Liver (tissue), 9 donors: Measurements from ENCODE around the gene MARCHF9. TPM values are rescaled to one million over a fixed set of nuclear protein-coding genes. Genes with fewer than 3 reads are reported as not detected.

Source experiments
- DNase-seq: peaks from one replicate; pipeline ENCODE4 v3.0.0-alpha.2; 2017; ENCODE audit warnings: low spot score
- H3K27ac ChIP-seq, 2 donors: one replicate each; pipeline ENCODE4 v1.7.0; 2013; ENCODE audit warnings: inconsistent platforms in 2 of 2, low read length in 2 of 2, control low read depth in 1 of 2, low read depth in 1 of 2, mild to moderate bottlenecking in 1 of 2
- H3K27me3 ChIP-seq, 4 donors: one replicate each; pipeline versions ENCODE4 v1.6.1 to v1.7.0; 2013; ENCODE audit warnings: low read length in 3 of 4, inconsistent platforms in 1 of 4, mild to moderate bottlenecking in 1 of 4, moderate library complexity in 1 of 4; ENCODE audit not compliant: control insufficient read depth in 4 of 4, insufficient read depth in 4 of 4
- H3K36me3 ChIP-seq, 4 donors: one replicate each; pipeline versions ENCODE4 v1.6.1 to v1.7.0; 2013; ENCODE audit warnings: low read length in 3 of 4, mild to moderate bottlenecking in 3 of 4, low read depth in 1 of 4, moderate library complexity in 1 of 4; ENCODE audit not compliant: control insufficient read depth in 4 of 4, insufficient read depth in 3 of 4
- H3K4me1 ChIP-seq, 4 donors: one replicate each; pipeline versions ENCODE4 v1.6.1 to v1.7.0; 2013; ENCODE audit warnings: low read length in 3 of 4, mild to moderate bottlenecking in 3 of 4, moderate library complexity in 1 of 4; ENCODE audit not compliant: control insufficient read depth in 4 of 4, insufficient read depth in 4 of 4
- H3K4me3 ChIP-seq, 3 donors: one replicate each; pipeline versions ENCODE4 v1.6.1 to v1.7.0; 2013; ENCODE audit warnings: low read length in 3 of 3, control low read depth in 1 of 3, low read depth in 1 of 3, mild to moderate bottlenecking in 1 of 3
- H3K9ac ChIP-seq, 2 donors: one replicate each; pipeline ENCODE4 v1.7.0; 2013; ENCODE audit warnings: low read length in 2 of 2, mild to moderate bottlenecking in 2 of 2, moderate library complexity in 2 of 2, control low read depth in 1 of 2, low read depth in 1 of 2
- H3K9me3 ChIP-seq, 4 donors: one replicate each; pipeline versions ENCODE4 v1.6.1 to v1.7.0; 2013; ENCODE audit warnings: low read length in 3 of 4; ENCODE audit not compliant: control insufficient read depth in 4 of 4
- ATF3 ChIP-seq: IDR thresholded peaks from 2 replicates; pipeline ENCODE4 v1.6.1; 2016; ENCODE audit warnings: antibody characterized with exemption
- CTCF ChIP-seq: fragments of 150-350 bp; IDR thresholded peaks from 2 replicates; pipeline ENCODE4 v1.5.1; 2017; ENCODE audit warnings: improper control_type of control experiment, low read depth, low read length; ENCODE audit not compliant: missing input control
- EGR1 ChIP-seq, 2 donors: IDR thresholded peaks; 2 replicates each; pipeline ENCODE4 v1.6.1; 2016 to 2018; ENCODE audit warnings: antibody characterized with exemption in 2 of 2, low read depth in 2 of 2
- FOXA1 ChIP-seq: IDR thresholded peaks from 2 replicates; pipeline ENCODE4 v1.6.1; 2016; ENCODE audit warnings: antibody characterized with exemption
- FOXA2 ChIP-seq: IDR thresholded peaks from 2 replicates; pipeline ENCODE4 v1.6.1; 2016; ENCODE audit warnings: antibody characterized with exemption
- GABPA ChIP-seq, 2 donors: IDR thresholded peaks in 1 of 2; conservative IDR thresholded peaks in 1 of 2; 2 replicates each; pipeline ENCODE4 v1.6.1; 2016; ENCODE audit warnings: antibody characterized with exemption in 2 of 2, mild to moderate bottlenecking in 1 of 2, moderate library complexity in 1 of 2
- HNF4A ChIP-seq, 2 donors: conservative IDR thresholded peaks; 2 replicates each; pipeline ENCODE4 v1.6.1; 2016; ENCODE audit warnings: antibody characterized with exemption in 2 of 2, mild to moderate bottlenecking in 2 of 2
- JUND ChIP-seq, 2 donors: IDR thresholded peaks; 2 replicates each; pipeline ENCODE4 v1.6.1; 2016; ENCODE audit warnings: antibody characterized with exemption in 2 of 2
- MAX ChIP-seq: IDR thresholded peaks from 2 replicates; pipeline ENCODE4 v1.6.1; 2016; ENCODE audit warnings: antibody characterized with exemption
- NR2F2 ChIP-seq: IDR thresholded peaks from 2 replicates; pipeline ENCODE4 v1.6.1; 2016; ENCODE audit warnings: antibody characterized with exemption
- RAD21 ChIP-seq, 2 donors: IDR thresholded peaks; 2 replicates each; pipeline ENCODE4 v1.6.1; 2016; ENCODE audit warnings: antibody characterized with exemption in 2 of 2, mild to moderate bottlenecking in 2 of 2
- REST ChIP-seq: IDR thresholded peaks from 2 replicates; pipeline ENCODE4 v1.6.1; 2016; ENCODE audit warnings: antibody characterized with exemption, mild to moderate bottlenecking
- SP1 ChIP-seq: IDR thresholded peaks from 2 replicates; pipeline ENCODE4 v1.6.1; 2018; ENCODE audit warnings: antibody characterized with exemption, mild to moderate bottlenecking
- TAF1 ChIP-seq: conservative IDR thresholded peaks from 2 replicates; pipeline ENCODE4 v1.6.1; 2016; ENCODE audit warnings: antibody characterized with exemption, mild to moderate bottlenecking
- YY1 ChIP-seq: IDR thresholded peaks from 2 replicates; pipeline ENCODE4 v1.6.1; 2016; ENCODE audit warnings: antibody characterized with exemption, mild to moderate bottlenecking
- ZBTB33 ChIP-seq: IDR thresholded peaks from 2 replicates; pipeline ENCODE4 v1.6.1; 2016; ENCODE audit warnings: antibody characterized with exemption
- WGBS: extraction: QIAGEN DNeasy Blood & Tissue Kit; methylation state at CpG from one replicate; pipeline ENCODE4 v1.1.7; 2013; 5-methylcytosine and 5-hydroxymethylcytosine counted together
- polyA plus RNA-seq, 2 donors: library from polyadenylated mRNA; stranded (reverse) in 1 of 2; unstranded in 1 of 2; fragments of 200-250 nt in 1 of 2; fragments of >200 nt in 1 of 2; fragmentation: Nextera tagmentation in 1 of 2; extraction: Ambion mirVana in 1 of 2; gene quantifications; one replicate each; pipeline versions ENCODE4 v1.2.1 to v1.2.3, GENCODE V29; 2013 to 2015
- total RNA-seq, 2 donors: library from RNA; depleted of rRNA; stranded (reverse); fragments of >200 nt; gene quantifications; one replicate each; pipeline ENCODE4 v1.2.3, GENCODE V29; 2014
- donor health status: healthy.
- donor health status: healthy.
- donor health status: healthy.
- donor health status: healthy.
- donor health status: healthy.

Gene MARCHF9
- total and polyA plus RNA-seq, 4 donors = 1.1 to 3.0 (median 2.2) TPM

- no peak within 1 kb of the TSS for H3K27ac ChIP-seq
- TF ChIP-seq YY1 (no peak), MAX (no peak), REST (no peak), HNF4A (conservative IDR thresholded peaks at IDR 0.05) (no peak), EGR1 (IDR thresholded peaks at IDR 0.05; ENCODE audit: low read depth in 2 of 2) (no peak), FOXA1 (no peak), NR2F2 (no peak), CTCF (no peak), FOXA2 (no peak), ATF3 (no peak), JUND (IDR thresholded peaks at IDR 0.05) (no peak), GABPA (IDR thresholded peaks at IDR 0.05 in 1 of 2, conservative IDR thresholded peaks at IDR 0.05 in 1 of 2) (no peak), RAD21 (IDR thresholded peaks at IDR 0.05) (no peak), TAF1 (no peak), ZBTB33 (no peak), SP1 (no peak)
- H3K9ac ChIP-seq = no peak within 1 kb of the TSS
- H3K36me3 ChIP-seq = no peaks in the 10 kb centered on the region
- peak within 1 kb of the TSS in 1 of 3 donors; percentile 24 for H3K4me3 ChIP-seq
- H3K27me3 ChIP-seq = peaks cover 0 to 10% (median 4%) of the 10 kb centered on the region in 4 donors
- peaks cover 3 to 22% (median 15%) of the 10 kb centered on the region in 4 donors for H3K4me1 ChIP-seq
- no peak for DNase-seq
- no peaks in the 10 kb centered on the region for H3K9me3 ChIP-seq
- 17% methylated on average over 36 of the region's 36 CpGs for WGBS
These were observed 16.2 kb upstream of the MARCHF9 start, which contains the start of gene AGAP2 for GRCh38 chr12:57738661-57739237. Gene AGAP2 (minus strand): TSS chr12:57738742. CDS start chr12:57738246, 496 bp downstream.
